HEK293 (cell line): Measurements from ENCODE around the gene NCOR2.

Experiments used
- CTCF ChIA-PET: fragments of 350-600 bp; formaldehyde crosslinking; extraction: SDS; loops from one replicate; lab custom pipeline; 2021; ENCODE audit warnings: antibody characterized with exemption; lab: Yijun Ruan, JAX
- POLR2A ChIA-PET: fragments of 300-600 bp; formaldehyde crosslinking; extraction: SDS; loops from one replicate; lab custom pipeline; 2020; ENCODE audit warnings: antibody characterized with exemption, inconsistent platforms; lab: Yijun Ruan, JAX
- H3K27ac ChIP-seq: fragments of 200-500 bp; sonication (Bioruptor generic); 2 replicates; pipeline ENCODE4 v1.5.1; 2014; ENCODE audit warnings: low read depth, low read length, control low read depth, inconsistent platforms; ENCODE audit errors: extremely low read depth
- H3K36me3 ChIP-seq, 2 experiments: fragments of 200-500 bp in 1 of 2; sonication (Bioruptor generic) in 1 of 2; 1 replicate in 1 of 2; 2 replicates in 1 of 2; pipeline ENCODE4 v1.5.1; 2014 to 2017; ENCODE audit warnings: inconsistent platforms in 2 of 2, low read length in 2 of 2; ENCODE audit not compliant: control insufficient read depth in 2 of 2, insufficient read depth in 1 of 2
- H3K4me1 ChIP-seq: fragments of 200-500 bp; sonication (Bioruptor generic); 2 replicates; pipeline ENCODE4 v1.5.1; 2014; ENCODE audit warnings: mild to moderate bottlenecking, low read length, inconsistent platforms; ENCODE audit not compliant: control insufficient read depth, insufficient read depth
- H3K4me3 ChIP-seq: 2 replicates; pipeline ENCODE4 v1.5.1; 2011; ENCODE audit warnings: low read depth, mild to moderate bottlenecking, control low read depth, low read length, moderate library complexity
- H3K9me3 ChIP-seq: fragments of 200-500 bp; sonication (Bioruptor generic); 2 replicates; pipeline ENCODE4 v1.5.1; 2014; ENCODE audit warnings: low read depth, low read length, inconsistent platforms; ENCODE audit not compliant: control insufficient read depth, insufficient read depth
- BCL11B ChIP-seq: fragments of 450-650 bp; formaldehyde crosslinking; IDR thresholded peaks from 2 replicates; pipeline ENCODE4 v1.5.1; 2016; ENCODE audit warnings: low read depth, missing biosample characterization, missing genetic modification characterization
- MZF1 ChIP-seq: fragments of 450-650 bp; formaldehyde crosslinking; IDR thresholded peaks from 2 replicates; pipeline ENCODE4 v1.5.1; 2017; ENCODE audit warnings: missing biosample characterization, missing genetic modification characterization, borderline replicate concordance
- PRDM1 ChIP-seq: fragments of 450-650 bp; formaldehyde crosslinking; IDR thresholded peaks from 2 replicates; pipeline ENCODE4; 2016; ENCODE audit warnings: missing biosample characterization, missing genetic modification characterization
- SALL2 ChIP-seq: fragments of 450-650 bp; formaldehyde crosslinking; IDR thresholded peaks from 2 replicates; pipeline ENCODE4 v1.5.0; 2017; ENCODE audit warnings: missing biosample characterization, mild to moderate bottlenecking, missing genetic modification characterization, borderline replicate concordance
- TSHZ1 ChIP-seq: fragments of 450-650 bp; formaldehyde crosslinking; IDR thresholded peaks from 2 replicates; pipeline ENCODE4 v1.5.1; 2016; ENCODE audit warnings: missing biosample characterization, missing genetic modification characterization, borderline replicate concordance
- WT1 ChIP-seq: fragments of 450-650 bp; formaldehyde crosslinking; IDR thresholded peaks from 2 replicates; pipeline ENCODE4 v1.5.1; 2016; ENCODE audit warnings: missing biosample characterization, missing genetic modification characterization
- ZBTB11 ChIP-seq: fragments of 450-650 bp; formaldehyde crosslinking; conservative IDR thresholded peaks from 2 replicates; pipeline ENCODE4 v1.5.1; 2016; ENCODE audit warnings: low read depth, missing biosample characterization, missing genetic modification characterization
- ZBTB20 ChIP-seq: fragments of 450-650 bp; formaldehyde crosslinking; IDR thresholded peaks from 2 replicates; pipeline ENCODE4 v1.5.1; 2016; ENCODE audit warnings: missing biosample characterization, missing genetic modification characterization
- ZBTB21 ChIP-seq: fragments of 450-650 bp; formaldehyde crosslinking; IDR thresholded peaks from 2 replicates; pipeline ENCODE4 v1.5.1; 2017; ENCODE audit warnings: missing biosample characterization, missing genetic modification characterization
- ZBTB6 ChIP-seq: fragments of 450-650 bp; formaldehyde crosslinking; IDR thresholded peaks from 2 replicates; pipeline ENCODE4 v1.5.1; 2017; ENCODE audit warnings: missing biosample characterization, missing genetic modification characterization
- ZBTB8A ChIP-seq: fragments of 450-650 bp; formaldehyde crosslinking; IDR thresholded peaks from 2 replicates; pipeline ENCODE4 v1.5.1; 2016; ENCODE audit warnings: missing biosample characterization, missing genetic modification characterization
- ZNF140 ChIP-seq: fragments of 450-650 bp; formaldehyde crosslinking; IDR thresholded peaks from 2 replicates; pipeline ENCODE4 v1.5.1; 2016; ENCODE audit warnings: missing biosample characterization, missing genetic modification characterization
- ZNF184 ChIP-seq: fragments of 450-650 bp; IDR thresholded peaks from 2 replicates; pipeline ENCODE4 v1.5.1; 2018; ENCODE audit warnings: missing biosample characterization, mild to moderate bottlenecking, missing genetic modification characterization
- ZNF19 ChIP-seq: fragments of 450-650 bp; formaldehyde crosslinking; IDR thresholded peaks from 2 replicates; pipeline ENCODE4; 2016; ENCODE audit warnings: missing biosample characterization, missing genetic modification characterization, low read depth
- ZNF211 ChIP-seq: fragments of 450-650 bp; formaldehyde crosslinking; IDR thresholded peaks from 2 replicates; pipeline ENCODE4 v1.5.1; 2016; ENCODE audit warnings: low read depth, missing biosample characterization, missing genetic modification characterization
- ZNF324 ChIP-seq: fragments of 450-650 bp; formaldehyde crosslinking; IDR thresholded peaks from 2 replicates; pipeline ENCODE4 v1.5.1; 2016; ENCODE audit warnings: missing biosample characterization, missing genetic modification characterization
- ZNF555 ChIP-seq: fragments of 450-650 bp; formaldehyde crosslinking; conservative IDR thresholded peaks from 2 replicates; pipeline ENCODE4 v1.5.1; 2017; ENCODE audit warnings: missing biosample characterization, mild to moderate bottlenecking, missing genetic modification characterization, inconsistent platforms
- ZNF658 ChIP-seq: fragments of 450-650 bp; formaldehyde crosslinking; IDR thresholded peaks from 2 replicates; pipeline ENCODE4; 2016; ENCODE audit warnings: missing biosample characterization, missing genetic modification characterization
- ZNF660 ChIP-seq: fragments of 450-650 bp; IDR thresholded peaks from 2 replicates; pipeline ENCODE4 v1.5.1; 2018; ENCODE audit warnings: missing biosample characterization, mild to moderate bottlenecking, missing genetic modification characterization
- TF ChIP-seq, protein P1 (sequence below): fragments of 450-650 bp; formaldehyde crosslinking; IDR thresholded peaks from 2 replicates; pipeline ENCODE4 v1.5.1; 2016; ENCODE audit warnings: missing biosample characterization, missing genetic modification characterization

Gene NCOR2

DNA sequence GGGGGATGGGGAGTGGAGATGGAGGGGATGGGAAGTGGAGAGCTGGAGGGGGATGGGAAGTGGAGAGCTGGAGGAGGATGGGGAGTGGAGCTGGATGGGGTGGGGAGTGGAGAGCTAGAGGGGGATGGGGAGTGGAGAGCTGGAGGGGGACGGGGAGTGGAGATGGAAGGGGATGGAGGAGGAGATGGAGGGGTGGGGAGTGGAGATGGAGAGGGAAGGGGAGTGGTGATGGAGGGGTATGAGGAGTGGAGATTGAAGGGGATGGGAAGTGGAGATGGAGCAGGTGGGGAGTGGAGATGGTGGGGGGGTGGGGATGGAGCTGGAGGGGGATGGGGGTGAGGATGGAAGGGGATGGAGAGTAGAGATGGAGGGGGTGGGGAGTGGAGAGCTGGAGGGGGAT lies 26.1 kb downstream of the NCOR2 start:
- no peaks in the 10 kb centered on the region for H3K9me3 ChIP-seq
- H3K27ac ChIP-seq, result no peak overlapping the region
- POLR2A ChIA-PET, result interaction anchor here (0.6 to 1.5 kb wide), 4 partner anchors 25 to 312 kb away, joined by 3 to 5 read pairs (median 3); no protein-coding TSS in a partner anchor
- no peaks in the 10 kb centered on the region; the same call in 1 of the 2 replicates for H3K4me1 ChIP-seq
- CTCF ChIA-PET, result interaction anchor here (0.6 kb wide), 1 partner anchor 321 kb away, joined by 3 read pairs; no protein-coding TSS in a partner anchor
- no peaks in the 10 kb centered on the region for H3K36me3 ChIP-seq
- TF ChIP-seq ZBTB6 (tag by site-specific recombination) (peak; percentile 54; the same call in 1 of the 2 replicates), WT1 (0 out of 2 replicates have a peak, but pooled peaks have one; percentile 17)
- TF ChIP-seq, protein P1, sequence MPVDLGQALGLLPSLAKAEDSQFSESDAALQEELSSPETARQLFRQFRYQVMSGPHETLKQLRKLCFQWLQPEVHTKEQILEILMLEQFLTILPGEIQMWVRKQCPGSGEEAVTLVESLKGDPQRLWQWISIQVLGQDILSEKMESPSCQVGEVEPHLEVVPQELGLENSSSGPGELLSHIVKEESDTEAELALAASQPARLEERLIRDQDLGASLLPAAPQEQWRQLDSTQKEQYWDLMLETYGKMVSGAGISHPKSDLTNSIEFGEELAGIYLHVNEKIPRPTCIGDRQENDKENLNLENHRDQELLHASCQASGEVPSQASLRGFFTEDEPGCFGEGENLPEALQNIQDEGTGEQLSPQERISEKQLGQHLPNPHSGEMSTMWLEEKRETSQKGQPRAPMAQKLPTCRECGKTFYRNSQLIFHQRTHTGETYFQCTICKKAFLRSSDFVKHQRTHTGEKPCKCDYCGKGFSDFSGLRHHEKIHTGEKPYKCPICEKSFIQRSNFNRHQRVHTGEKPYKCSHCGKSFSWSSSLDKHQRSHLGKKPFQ, result no peak
- TF ChIP-seq, all 188 proteins: peak for 2
- H3K4me3 ChIP-seq, result no peak overlapping the region

DNA sequence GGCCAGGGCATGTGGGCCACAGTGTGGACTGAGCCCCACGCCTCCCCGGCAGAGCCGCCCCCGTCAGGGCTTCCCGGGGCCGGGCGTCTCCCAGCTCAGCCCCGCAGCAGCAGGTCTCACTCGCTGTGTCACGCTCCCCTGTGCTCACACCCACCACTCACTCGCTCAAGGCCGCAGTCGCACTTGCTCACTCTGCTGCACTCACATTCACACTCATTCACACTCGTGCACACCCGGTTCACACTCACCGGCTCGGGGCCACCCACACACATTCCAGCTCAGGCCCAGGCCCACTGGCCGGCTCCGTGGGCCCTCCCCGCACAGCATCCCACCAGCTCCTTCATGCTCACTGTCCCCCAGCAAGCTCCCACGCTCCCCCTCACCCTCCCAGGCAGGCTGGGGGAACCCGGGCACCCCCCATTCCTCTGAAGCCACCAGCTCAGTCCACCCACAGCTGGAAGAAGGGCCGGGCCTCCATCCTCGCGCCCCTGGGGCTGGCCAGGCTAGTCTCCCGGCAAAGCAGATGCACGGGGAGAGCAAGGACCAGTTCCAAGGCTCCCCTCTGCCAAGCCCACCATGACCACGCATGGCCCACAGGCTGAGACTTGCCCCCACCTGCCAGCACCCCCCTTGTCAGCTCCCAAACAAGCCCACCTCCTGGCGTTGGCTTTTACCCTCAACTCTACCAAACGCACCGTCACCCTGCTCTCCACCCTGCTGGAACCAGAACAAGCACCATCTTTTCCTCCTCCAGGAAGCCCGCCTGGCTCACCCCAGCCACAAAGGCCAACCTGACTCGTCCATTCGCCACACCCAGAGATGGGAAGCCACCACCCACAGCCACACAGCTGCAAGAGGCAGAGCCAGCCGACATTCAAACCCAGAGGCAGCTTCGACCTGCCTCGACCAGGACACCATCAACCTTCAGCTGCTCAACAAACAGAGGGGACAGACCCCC lies 28.0 kb downstream of the NCOR2 start:
- H3K4me1 ChIP-seq, result no peaks in the 10 kb centered on the region; the same call in 1 of the 2 replicates
- TF ChIP-seq ZBTB21 (no peak), ZNF555 (no peak), ZBTB11 (no peak), TSHZ1 (tag by site-specific recombination) (no peak), MZF1 (tag by site-specific recombination) (no peak), ZNF140 (no peak), BCL11B (tag by site-specific recombination) (no peak), ZNF211 (tag by site-specific recombination) (no peak), SALL2 (tag by site-specific recombination) (no peak), ZBTB20 (tag by site-specific recombination) (no peak), ZBTB8A (tag by site-specific recombination) (peak; percentile 30; the same call in 1 of the 2 replicates), ZNF660 (tag by site-specific recombination) (no peak), PRDM1 (tag by site-specific recombination) (no peak), ZNF184 (no peak), ZNF324 (tag by site-specific recombination) (no peak), ZNF658 (tag by site-specific recombination) (no peak), ZNF19 (tag by site-specific recombination) (no peak)
- TF ChIP-seq, protein P1, result peak; percentile 100

More for the DNA sequence above, 28.0 kb downstream of the NCOR2 start:
- Histone ChIP-seq H3K9me3 (no peaks in the 10 kb centered on the region), H3K4me3 (no peak overlapping the region), H3K36me3 (no peaks in the 10 kb centered on the region), H3K27ac (no peak overlapping the region)
- ChIA-PET CTCF (interaction anchor here (0.5 kb wide), 1 partner anchor 154 kb away, joined by 3 read pairs; no protein-coding TSS in a partner anchor), POLR2A (interaction anchor here (2.5 kb wide), 1 partner anchor 21 kb away, joined by 7 read pairs; no protein-coding TSS in a partner anchor)
